BE2C (cell line): ENCODE results near the gene VPS9D1.
"Not testable (repeated sequence)": the region's sequence is repeated elsewhere in the genome, so short reads cannot be mapped to it uniquely, and the experiment has no call there.

ENCODE experiments used
- DNase-seq: peaks from one replicate; pipeline ENCODE4 v3.0.0-alpha.2; 2020
- H3K27me3 ChIP-seq: fragments of 250-450 bp; sonication (Bioruptor Pico); 2 replicates; pipeline ENCODE4 v1.5.1; 2020; ENCODE audit warnings: mild to moderate bottlenecking
- H3K36me3 ChIP-seq: fragments of 250-450 bp; sonication (Bioruptor Pico); 2 replicates; pipeline ENCODE4 v1.5.1; 2020; ENCODE audit warnings: mild to moderate bottlenecking
- H3K4me1 ChIP-seq: fragments of 250-450 bp; sonication (Bioruptor Pico); 2 replicates; pipeline ENCODE4 v1.5.1; 2020
- H3K4me3 ChIP-seq: 2 replicates; pipeline ENCODE4 v1.5.1; 2011; ENCODE audit warnings: low read depth, low read length
- H3K9me3 ChIP-seq: fragments of 250-450 bp; sonication (Bioruptor Pico); 2 replicates; pipeline ENCODE4 v1.5.1; 2020
- TF ChIP-seq, protein P1 (sequence below): IDR thresholded peaks from 2 replicates; pipeline ENCODE4 v1.5.1; 2012; ENCODE audit warnings: mild to moderate bottlenecking, low read depth, low read length

Gene VPS9D1

GRCh38 chr16:89697161-89697615 is 23.5 kb downstream of the VPS9D1 start:
- Histone ChIP-seq H3K27me3 (no peaks in the 10 kb centered on the region), H3K9me3 (no peaks in the 10 kb centered on the region), H3K36me3 (peaks cover 31% of the 10 kb centered on the region), H3K4me3 (no peak overlapping the region), H3K4me1 (peaks cover 23% of the 10 kb centered on the region)
- DNase-seq: peak; percentile 88
- TF ChIP-seq, protein P1, sequence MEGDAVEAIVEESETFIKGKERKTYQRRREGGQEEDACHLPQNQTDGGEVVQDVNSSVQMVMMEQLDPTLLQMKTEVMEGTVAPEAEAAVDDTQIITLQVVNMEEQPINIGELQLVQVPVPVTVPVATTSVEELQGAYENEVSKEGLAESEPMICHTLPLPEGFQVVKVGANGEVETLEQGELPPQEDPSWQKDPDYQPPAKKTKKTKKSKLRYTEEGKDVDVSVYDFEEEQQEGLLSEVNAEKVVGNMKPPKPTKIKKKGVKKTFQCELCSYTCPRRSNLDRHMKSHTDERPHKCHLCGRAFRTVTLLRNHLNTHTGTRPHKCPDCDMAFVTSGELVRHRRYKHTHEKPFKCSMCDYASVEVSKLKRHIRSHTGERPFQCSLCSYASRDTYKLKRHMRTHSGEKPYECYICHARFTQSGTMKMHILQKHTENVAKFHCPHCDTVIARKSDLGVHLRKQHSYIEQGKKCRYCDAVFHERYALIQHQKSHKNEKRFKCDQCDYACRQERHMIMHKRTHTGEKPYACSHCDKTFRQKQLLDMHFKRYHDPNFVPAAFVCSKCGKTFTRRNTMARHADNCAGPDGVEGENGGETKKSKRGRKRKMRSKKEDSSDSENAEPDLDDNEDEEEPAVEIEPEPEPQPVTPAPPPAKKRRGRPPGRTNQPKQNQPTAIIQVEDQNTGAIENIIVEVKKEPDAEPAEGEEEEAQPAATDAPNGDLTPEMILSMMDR: peak; percentile 26

- H3K27me3 ChIP-seq: no peaks in the 10 kb centered on the region
- peak; percentile 18 for DNase-seq
- H3K9me3 ChIP-seq: no peaks in the 10 kb centered on the region
- TF ChIP-seq, protein P1: no peak
- no peak overlapping the region for H3K4me3 ChIP-seq
- H3K4me1 ChIP-seq: peaks cover 23% of the 10 kb centered on the region
- peaks cover 32% of the 10 kb centered on the region for H3K36me3 ChIP-seq
Observed at GRCh38 chr16:89696670-89697128, 24.0 kb downstream of the VPS9D1 start.

DNA sequence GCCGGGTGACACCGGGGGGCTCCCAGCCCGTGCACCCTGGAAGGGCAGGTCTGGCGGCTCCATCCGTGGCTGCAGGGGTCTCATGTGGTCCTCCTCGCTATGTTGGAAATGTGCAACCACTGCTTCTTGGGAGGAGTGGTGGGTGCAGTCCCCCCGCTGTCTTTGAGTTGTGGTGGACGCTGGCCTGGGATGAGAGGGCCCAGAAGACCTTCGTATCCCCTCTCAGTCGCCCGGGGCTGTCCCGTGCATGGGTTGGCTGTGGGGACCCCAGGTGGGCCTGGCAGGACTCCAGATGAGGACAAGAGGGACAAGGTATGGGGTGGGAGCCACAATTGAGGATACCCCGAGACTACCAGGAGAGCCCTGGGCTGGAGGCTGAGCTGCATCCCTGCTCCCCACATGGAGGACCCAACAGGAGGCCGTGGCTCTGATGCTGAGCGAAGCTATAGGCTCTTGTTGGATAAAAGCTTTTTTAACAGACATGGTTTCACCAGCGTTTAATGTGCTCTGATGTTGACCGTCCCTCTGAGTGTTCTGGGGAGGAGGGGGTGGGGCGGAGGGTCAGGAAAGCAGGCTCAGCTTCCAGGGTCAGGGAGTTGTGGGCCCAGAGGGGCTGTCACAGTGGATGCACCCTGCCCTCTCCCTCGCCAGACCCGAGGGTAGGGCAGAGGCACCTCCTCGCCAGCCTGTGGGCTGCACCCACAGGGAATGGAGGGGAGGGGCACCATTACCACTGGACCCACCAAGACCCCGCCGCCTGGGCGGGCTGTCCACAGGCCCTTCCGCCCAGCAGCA is 24.6 kb downstream of the VPS9D1 start:
- Histone ChIP-seq H3K9me3 (no peaks in the 10 kb centered on the region), H3K36me3 (peaks cover 38% of the 10 kb centered on the region), H3K27me3 (no peaks in the 10 kb centered on the region), H3K4me3 (no peak overlapping the region), H3K4me1 (peaks cover 23% of the 10 kb centered on the region)
- DNase-seq: no peak
- TF ChIP-seq, protein P1: no peak

GRCh38 chr16:89695086-89695874 is 25.4 kb downstream of the VPS9D1 start:
- H3K27me3 ChIP-seq: no peaks in the 10 kb centered on the region
- TF ChIP-seq, protein P1: no peak
- peaks cover 20% of the 10 kb centered on the region for H3K4me1 ChIP-seq
- H3K4me3 ChIP-seq: no peak overlapping the region
- no peak for DNase-seq
- H3K36me3 ChIP-seq: peaks cover 42% of the 10 kb centered on the region
- no peaks in the 10 kb centered on the region for H3K9me3 ChIP-seq

DNA sequence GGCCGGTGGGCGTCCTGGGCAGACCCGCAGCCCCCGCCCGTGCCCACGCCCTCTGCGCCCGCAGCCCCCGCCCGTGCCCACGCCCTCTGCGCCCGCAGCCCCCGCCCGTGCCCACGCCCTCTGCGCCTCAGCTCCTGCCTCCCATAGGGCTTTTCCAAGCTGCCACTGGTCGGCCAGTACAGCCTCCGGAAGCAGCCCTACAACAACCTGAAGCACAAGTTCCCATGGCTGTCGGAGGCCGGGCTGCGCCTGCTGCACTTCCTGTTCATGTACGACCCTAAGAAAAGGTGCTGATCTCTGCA is 26.0 kb downstream of the VPS9D1 start:
- peaks cover 42% of the 10 kb centered on the region for H3K36me3 ChIP-seq
- H3K9me3 ChIP-seq, DNase-seq, H3K27me3 ChIP-seq, H3K4me3 ChIP-seq: not testable (repeated sequence)
- peaks cover 17% of the 10 kb centered on the region for H3K4me1 ChIP-seq

GRCh38 chr16:89693931-89694783 is 26.5 kb downstream of the VPS9D1 start:
- no peak overlapping the region for H3K4me3 ChIP-seq
- H3K27me3 ChIP-seq: no peaks in the 10 kb centered on the region
- H3K9me3 ChIP-seq: no peaks in the 10 kb centered on the region
- no peak for DNase-seq
- H3K4me1 ChIP-seq: peaks cover 16% of the 10 kb centered on the region
- TF ChIP-seq, protein P1: no peak
- H3K36me3 ChIP-seq: peaks cover 46% of the 10 kb centered on the region
